Adipocyte (in vitro differentiated cells): ENCODE measurements around the gene OR1I1.
A peak's percentile ranks its signal among the peaks of the same experiment; 100 is the strongest.

ENCODE experiments used
- DNase-seq: peaks from one replicate; pipeline ENCODE4 v3.0.0-alpha.2; 2015; ENCODE audit warnings: low read depth
- H3K27me3 ChIP-seq: replicated peaks from 2 replicates; pipeline ENCODE4 v1.7.0; 2013; ENCODE audit warnings: mild to moderate bottlenecking, low read length, moderate library complexity; ENCODE audit not compliant: control insufficient read depth, insufficient read depth
- H3K36me3 ChIP-seq: 2 replicates; pipeline ENCODE4 v1.7.0; 2013; ENCODE audit warnings: low read length, mild to moderate bottlenecking, moderate library complexity; ENCODE audit not compliant: control insufficient read depth, insufficient read depth, severe bottlenecking
- H3K4me1 ChIP-seq: 2 replicates; pipeline ENCODE4 v1.7.0; 2013; ENCODE audit warnings: mild to moderate bottlenecking, low read length, moderate library complexity; ENCODE audit not compliant: control insufficient read depth, insufficient read depth
- H3K4me3 ChIP-seq: 2 replicates; pipeline ENCODE4 v1.7.0; 2013; ENCODE audit warnings: mild to moderate bottlenecking, low read length, moderate library complexity
- H3K9ac ChIP-seq: 2 replicates; pipeline ENCODE4 v1.7.0; 2013; ENCODE audit warnings: mild to moderate bottlenecking, low read length, moderate library complexity
- H3K9me3 ChIP-seq: 2 replicates; pipeline ENCODE4 v1.7.0; 2013; ENCODE audit warnings: mild to moderate bottlenecking, low read length, moderate library complexity; ENCODE audit not compliant: control insufficient read depth

Gene OR1I1

GRCh38 chr19:15122331-15123030, 40.5 kb downstream of the OR1I1 start:
- peaks cover 26% of the 10 kb centered on the region for H3K4me1 ChIP-seq
- H3K9ac ChIP-seq = no peak overlapping the region
- peaks cover 49% of the 10 kb centered on the region for H3K36me3 ChIP-seq
- H3K9me3 ChIP-seq = no peaks in the 10 kb centered on the region
- DNase-seq = no peak
- no peak overlapping the region for H3K4me3 ChIP-seq
- no peaks in the 10 kb centered on the region for H3K27me3 ChIP-seq

GRCh38 chr19:15123031-15123890, 41.2 kb downstream of the OR1I1 start:
- H3K4me1 ChIP-seq = peaks cover 26% of the 10 kb centered on the region
- peak overlapping the region; percentile 96 for H3K9ac ChIP-seq
- peak overlapping the region; percentile 46 for H3K4me3 ChIP-seq
- no peaks in the 10 kb centered on the region for H3K9me3 ChIP-seq
- H3K27me3 ChIP-seq = no peaks in the 10 kb centered on the region
- H3K36me3 ChIP-seq = peaks cover 41% of the 10 kb centered on the region
- DNase-seq = no peak

GRCh38 chr19:15123900-15124299, 41.9 kb downstream of the OR1I1 start:
- Histone ChIP-seq H3K9me3 (no peaks in the 10 kb centered on the region), H3K4me3 (peak overlapping the region; percentile 95), H3K36me3 (peaks cover 35% of the 10 kb centered on the region), H3K4me1 (peaks cover 26% of the 10 kb centered on the region), H3K9ac (peak overlapping the region; percentile 96), H3K27me3 (no peaks in the 10 kb centered on the region)
- no peak for DNase-seq

GRCh38 chr19:15124572-15125231, 42.7 kb downstream of the OR1I1 start:
- no peaks in the 10 kb centered on the region for H3K27me3 ChIP-seq
- peaks cover 27% of the 10 kb centered on the region for H3K36me3 ChIP-seq
- peak overlapping the region; percentile 96 for H3K9ac ChIP-seq
- H3K4me3 ChIP-seq = peak overlapping the region; percentile 95
- DNase-seq = peak; percentile 36
- H3K9me3 ChIP-seq = no peaks in the 10 kb centered on the region
- H3K4me1 ChIP-seq = peaks cover 26% of the 10 kb centered on the region

GRCh38 chr19:15125232-15126067, 43.4 kb downstream of the OR1I1 start:
- Histone ChIP-seq H3K9ac (peak overlapping the region; percentile 96), H3K36me3 (peaks cover 19% of the 10 kb centered on the region), H3K27me3 (no peaks in the 10 kb centered on the region), H3K4me3 (peak overlapping the region; percentile 95), H3K4me1 (peaks cover 26% of the 10 kb centered on the region), H3K9me3 (no peaks in the 10 kb centered on the region)
- peak; percentile 99 for DNase-seq

- Histone ChIP-seq H3K9me3 (no peaks in the 10 kb centered on the region), H3K27me3 (no peaks in the 10 kb centered on the region), H3K36me3 (peaks cover 11% of the 10 kb centered on the region), H3K4me3 (peak overlapping the region; percentile 95), H3K9ac (peak overlapping the region; percentile 96), H3K4me1 (peaks cover 26% of the 10 kb centered on the region)
- peak; percentile 19 for DNase-seq
These were observed 44.3 kb downstream of the OR1I1 start for GRCh38 chr19:15126131-15126910.

- no peaks in the 10 kb centered on the region for H3K36me3 ChIP-seq
- H3K4me3 ChIP-seq = no peak overlapping the region
- H3K4me1 ChIP-seq = peaks cover 26% of the 10 kb centered on the region
- DNase-seq = peak; percentile 17
- no peak overlapping the region for H3K9ac ChIP-seq
- no peaks in the 10 kb centered on the region for H3K9me3 ChIP-seq
- peaks cover 1% of the 10 kb centered on the region for H3K27me3 ChIP-seq
These were observed 46.3 kb downstream of the OR1I1 start for GRCh38 chr19:15128162-15128770.

- Histone ChIP-seq H3K9me3 (no peaks in the 10 kb centered on the region), H3K27me3 (peaks cover 3% of the 10 kb centered on the region), H3K4me3 (no peak overlapping the region), H3K36me3 (no peaks in the 10 kb centered on the region), H3K9ac (no peak overlapping the region), H3K4me1 (peaks cover 12% of the 10 kb centered on the region)
- DNase-seq = no peak
These were observed 48.0 kb downstream of the OR1I1 start for GRCh38 chr19:15129856-15130585.

GRCh38 chr19:15136234-15136954, 54.4 kb downstream of the OR1I1 start:
- H3K9me3 ChIP-seq = peaks cover 10% of the 10 kb centered on the region
- H3K9ac ChIP-seq = no peak overlapping the region
- DNase-seq = no peak
- no peak overlapping the region for H3K4me3 ChIP-seq
- peaks cover 3% of the 10 kb centered on the region for H3K4me1 ChIP-seq
- H3K36me3 ChIP-seq = no peaks in the 10 kb centered on the region
- H3K27me3 ChIP-seq = peaks cover 3% of the 10 kb centered on the region
